B cell (primary cell): ENCODE data around the gene ZDHHC7.

ENCODE experiments used
- CTCF ChIP-seq: fragments of 200-600 bp; IDR thresholded peaks from one replicate; pipeline ENCODE4 v1.8.0; 2022; ENCODE audit warnings: antibody characterized with exemption, mild to moderate bottlenecking
- EZH2 ChIP-seq: IDR thresholded peaks from 2 replicates; pipeline ENCODE4 v1.6.1; 2012; ENCODE audit warnings: borderline replicate concordance, low read depth, mild to moderate bottlenecking, moderate library complexity, low read length; ENCODE audit not compliant: insufficient read depth, poor library complexity, severe bottlenecking

- TF ChIP-seq CTCF (no peak), EZH2 (no peak)
These were observed 52.2 kb downstream of the ZDHHC7 start for GRCh38 chr16:84959045-84959576.
